NCI-H2227 (cell line): ENCODE measurements around the gene SLC22A13.
"Not testable (repeated sequence)": the region's sequence is repeated elsewhere in the genome, so short reads cannot be mapped to it uniquely, and the experiment has no call there.

Source experiments
- DNase-seq: peaks from one replicate; lab custom pipeline; 2025; ENCODE audit not compliant: unreplicated experiment; lab: John Stamatoyannopoulos, UW

Gene SLC22A13

GRCh38 chr3:38297053-38297452 is 31.4 kb downstream of the SLC22A13 start:
- DNase-seq: not testable (repeated sequence)

- DNase-seq: no peak
Observed at GRCh38 chr3:38297537-38297936, 31.9 kb downstream of the SLC22A13 start.

- no peak for DNase-seq
Observed at GRCh38 chr3:38297947-38298711, 32.5 kb downstream of the SLC22A13 start.

GRCh38 chr3:38306941-38307340 is 41.3 kb downstream of the SLC22A13 start:
- DNase-seq: no peak

- DNase-seq: no peak
Observed at GRCh38 chr3:38307599-38307998, 42.0 kb downstream of the SLC22A13 start.

- no peak for DNase-seq
Observed at GRCh38 chr3:38308456-38308855, 42.8 kb downstream of the SLC22A13 start.

GRCh38 chr3:38311476-38311875 is 45.9 kb downstream of the SLC22A13 start:
- DNase-seq: no peak

- no peak for DNase-seq
Observed at GRCh38 chr3:38311941-38312340, 46.3 kb downstream of the SLC22A13 start.

GRCh38 chr3:38312356-38312755 is 46.7 kb downstream of the SLC22A13 start:
- no peak for DNase-seq

- no peak for DNase-seq
Observed at GRCh38 chr3:38313263-38313662, 47.7 kb downstream of the SLC22A13 start.

GRCh38 chr3:38313695-38314094 is 48.1 kb downstream of the SLC22A13 start:
- DNase-seq: no peak

GRCh38 chr3:38314112-38314763 is 48.6 kb downstream of the SLC22A13 start:
- DNase-seq: no peak

- DNase-seq: no peak
Observed at GRCh38 chr3:38314764-38315487, 49.3 kb downstream of the SLC22A13 start.

- no peak for DNase-seq
Observed at GRCh38 chr3:38315488-38316230, 50.0 kb downstream of the SLC22A13 start.

- no peak for DNase-seq
Observed at GRCh38 chr3:38316356-38317191, 51.0 kb downstream of the SLC22A13 start.

GRCh38 chr3:38317192-38317759 is 51.7 kb downstream of the SLC22A13 start:
- DNase-seq: no peak

- DNase-seq: no peak
Observed at GRCh38 chr3:38318766-38319671, 53.4 kb downstream of the SLC22A13 start.

GRCh38 chr3:38320638-38321037 is 55.0 kb downstream of the SLC22A13 start:
- DNase-seq: not testable (repeated sequence)

- DNase-seq: no peak
Observed at GRCh38 chr3:38323060-38323459, 57.4 kb downstream of the SLC22A13 start.
